GM19238 (cell line): ENCODE data around the gene RAB14.

ENCODE experiments used
- DNase-seq: peaks from one replicate; pipeline ENCODE4 v3.0.0; 2011; ENCODE audit warnings: low spot score; ENCODE audit not compliant: insufficient read length

The RAB14 gene

DNA sequence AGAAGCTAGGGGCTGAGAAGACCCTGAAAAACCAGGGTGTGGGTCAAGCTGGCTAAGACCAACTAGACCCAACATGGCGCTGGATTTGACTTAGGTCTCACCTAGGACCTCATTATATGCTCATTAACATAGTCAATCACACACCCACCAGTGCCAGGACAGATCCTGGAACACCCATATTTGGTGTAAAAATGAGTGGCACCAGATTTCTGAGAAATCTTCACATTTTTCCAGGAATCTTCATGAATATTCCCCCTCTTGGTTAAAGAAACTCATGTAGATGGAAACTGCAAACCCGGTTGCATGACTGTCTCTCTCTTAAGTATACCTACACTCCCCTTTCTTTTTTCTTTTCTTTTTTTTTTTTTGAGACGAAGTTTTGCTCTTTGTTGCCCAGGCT lies 17.9 kb upstream of the RAB14 start:
- no peak for DNase-seq

DNA sequence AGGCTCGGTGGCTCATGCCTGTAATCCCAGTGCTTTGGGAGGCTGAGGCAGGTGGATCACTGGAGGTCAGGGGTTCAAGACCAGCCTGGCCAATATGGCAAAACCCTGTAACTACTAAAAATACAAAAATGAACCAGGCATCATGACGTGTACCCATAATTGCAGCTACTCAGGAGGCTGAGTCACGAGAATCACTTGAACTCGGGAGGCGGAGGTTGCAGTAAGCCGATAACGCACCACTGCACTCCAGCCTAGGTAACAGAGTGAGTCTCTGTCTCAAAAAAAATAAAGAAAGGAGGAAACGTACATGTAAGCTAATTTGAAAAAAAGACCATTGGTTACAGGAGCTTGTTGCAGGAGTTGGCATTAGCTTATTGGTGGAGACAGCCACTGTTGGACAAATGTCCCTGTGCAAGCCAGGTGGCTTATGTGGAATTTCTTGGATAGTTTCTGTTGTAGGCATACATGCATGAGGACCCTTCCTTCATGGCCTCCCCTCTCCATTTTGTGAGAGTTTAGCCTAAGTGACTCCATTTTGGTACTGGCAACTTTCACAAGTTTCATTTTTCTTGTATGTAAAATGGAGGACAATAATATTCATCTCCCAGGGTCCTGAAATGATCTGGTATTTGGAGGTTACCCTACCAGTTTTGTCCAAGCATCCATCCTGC lies 16.8 kb upstream of the RAB14 start:
- no peak for DNase-seq

DNA sequence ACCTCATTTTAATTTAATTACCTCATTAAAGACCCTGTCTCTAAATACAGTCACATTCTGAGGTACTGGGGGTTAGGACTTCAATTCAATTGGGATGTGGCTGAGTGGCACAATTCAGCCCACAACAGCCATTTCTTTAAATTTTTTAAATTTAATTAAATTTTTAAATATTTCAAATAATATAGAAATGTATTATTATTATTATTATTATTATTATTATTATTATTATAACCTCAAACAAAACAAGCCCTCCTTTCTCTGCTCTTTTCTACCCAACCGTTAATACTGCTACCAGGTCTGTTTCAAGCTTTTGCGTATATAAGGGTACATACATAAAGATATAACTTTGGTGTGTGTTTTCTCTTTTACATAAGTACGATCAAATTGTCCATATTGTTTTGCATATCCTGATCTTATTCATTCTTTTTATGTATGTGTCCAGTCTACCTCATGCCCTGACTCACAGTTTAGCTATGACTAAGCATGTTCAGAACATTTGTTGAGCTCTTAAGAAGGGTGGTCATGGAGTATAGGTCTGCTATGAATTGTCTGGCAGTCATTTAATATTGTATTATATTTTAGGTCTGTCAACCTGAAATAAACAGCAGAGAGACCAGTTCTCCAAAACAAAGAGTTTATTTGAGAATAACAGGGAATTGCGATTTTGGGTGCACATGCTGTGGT lies 16.1 kb upstream of the RAB14 start:
- DNase-seq = no peak

DNA sequence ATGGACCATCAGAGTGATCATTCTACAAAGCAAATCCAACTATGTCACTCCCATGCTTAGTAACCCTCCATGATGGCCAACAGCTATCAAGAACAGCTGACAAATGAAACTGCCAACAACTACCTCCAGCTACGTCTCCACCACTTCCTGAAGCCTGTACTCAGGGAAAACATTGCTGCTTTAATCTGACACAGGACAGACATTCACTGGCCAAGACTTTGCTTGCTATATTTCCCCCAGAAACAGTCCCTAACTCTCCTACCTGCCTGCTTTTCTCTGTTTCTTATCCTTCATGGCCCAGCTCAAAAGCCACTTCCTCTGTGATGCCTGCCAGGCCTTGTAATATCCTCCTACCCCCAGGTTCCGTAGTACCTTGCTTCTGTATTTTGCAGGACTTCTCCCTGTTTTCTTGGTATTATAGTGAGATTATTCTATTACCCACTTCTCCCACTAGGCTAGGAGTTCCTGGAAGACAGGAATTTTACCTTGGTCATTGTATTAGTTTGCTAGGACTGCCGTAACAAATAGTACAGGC lies 14.7 kb upstream of the RAB14 start:
- no peak for DNase-seq

DNA sequence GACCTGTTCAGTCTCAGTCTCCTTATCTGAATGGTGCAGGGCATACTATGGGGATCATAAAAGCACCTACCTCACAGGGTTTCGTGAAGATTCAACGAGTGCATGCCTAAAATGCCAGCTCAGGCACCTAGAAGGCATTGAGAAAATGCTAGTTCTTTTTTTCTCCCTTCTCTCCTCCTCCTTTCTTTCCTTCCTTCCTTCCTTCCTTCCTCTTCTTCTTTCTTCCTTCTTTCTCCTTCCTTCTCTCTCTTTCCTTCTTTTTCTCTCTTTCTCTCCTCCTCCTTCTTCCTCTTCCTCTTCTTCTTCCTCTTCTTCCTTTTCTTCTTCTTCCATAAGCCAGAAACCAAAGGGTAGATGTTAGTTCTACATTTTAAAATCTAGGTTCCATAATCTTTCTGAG lies 12.3 kb upstream of the RAB14 start:
- DNase-seq = no peak

DNA sequence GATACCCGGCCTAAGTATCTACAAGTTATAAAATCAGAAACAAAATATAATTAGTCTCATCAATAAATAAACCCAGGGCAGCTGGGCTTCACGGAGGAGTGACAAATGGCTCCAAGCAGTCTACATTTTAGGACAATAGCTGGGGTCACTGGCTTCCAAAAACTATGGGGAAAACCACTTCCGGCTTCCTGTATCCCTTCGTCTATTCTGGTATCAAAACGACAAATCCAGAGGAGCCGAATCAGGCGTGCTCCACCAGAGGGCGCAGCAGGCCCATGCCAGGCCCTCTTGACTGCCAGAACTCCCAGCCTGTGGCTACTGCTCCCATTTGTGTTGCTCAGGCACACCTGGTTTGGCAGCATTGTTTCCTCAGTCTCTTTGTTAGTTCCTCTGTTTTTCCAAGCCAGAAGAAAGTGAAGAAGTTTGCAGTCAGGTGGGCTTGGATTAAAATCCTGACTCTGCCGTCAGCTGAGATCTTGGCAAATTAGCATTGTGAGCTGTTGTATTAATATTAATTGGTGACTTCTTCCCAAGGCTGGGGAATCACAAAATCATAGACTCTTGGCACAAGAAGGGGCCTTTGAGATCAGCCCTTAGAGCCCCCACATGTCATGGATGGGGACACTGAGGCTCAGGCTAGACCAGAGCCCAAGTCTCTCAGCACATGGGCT lies 11.6 kb upstream of the RAB14 start:
- DNase-seq = peak; percentile 47

DNA sequence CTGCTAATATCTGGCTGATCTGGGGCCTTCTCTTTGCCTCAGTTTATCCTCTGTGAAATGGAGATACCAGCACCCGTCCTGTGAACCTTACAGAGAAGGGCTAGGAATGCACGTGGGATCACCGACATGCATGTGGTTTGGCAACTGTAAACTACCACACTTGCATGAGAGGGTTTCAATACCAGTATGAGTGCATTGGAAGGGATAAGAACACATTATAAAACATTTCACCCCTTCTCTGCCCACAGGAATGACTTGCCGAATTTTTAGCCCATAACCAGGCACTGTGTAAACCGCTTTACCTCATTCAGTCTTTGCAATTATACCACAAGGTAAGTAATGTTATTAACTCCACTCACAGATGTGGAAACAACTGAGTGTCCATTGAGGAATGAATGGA lies 8.9 kb upstream of the RAB14 start:
- no peak for DNase-seq

DNA sequence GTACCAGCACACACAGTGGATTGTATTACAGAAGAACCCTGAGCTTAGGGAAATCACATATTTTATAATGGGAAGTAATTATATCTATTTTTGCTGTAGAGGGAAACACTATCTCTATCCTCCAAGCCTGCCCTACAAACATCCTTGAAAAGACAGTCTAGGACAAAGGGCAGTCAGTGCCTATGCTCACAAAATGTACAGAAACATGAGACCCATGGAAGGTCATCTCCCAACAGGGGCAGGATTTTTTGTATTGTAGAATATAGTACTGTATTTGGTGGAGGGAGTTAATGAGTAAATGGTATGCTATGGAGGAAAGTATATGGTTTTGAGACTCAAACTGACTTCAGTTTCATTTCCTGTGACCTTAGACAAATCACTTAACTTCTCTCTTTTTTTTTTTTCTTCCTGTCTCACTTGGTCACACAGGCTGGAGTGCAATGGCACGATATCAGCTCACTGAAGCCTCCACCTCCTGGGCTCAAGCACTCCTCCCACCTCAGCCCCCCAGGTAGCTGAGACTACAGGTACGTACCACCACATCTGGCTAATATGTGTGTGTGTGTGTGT lies 5.8 kb upstream of the RAB14 start:
- DNase-seq = no peak

DNA sequence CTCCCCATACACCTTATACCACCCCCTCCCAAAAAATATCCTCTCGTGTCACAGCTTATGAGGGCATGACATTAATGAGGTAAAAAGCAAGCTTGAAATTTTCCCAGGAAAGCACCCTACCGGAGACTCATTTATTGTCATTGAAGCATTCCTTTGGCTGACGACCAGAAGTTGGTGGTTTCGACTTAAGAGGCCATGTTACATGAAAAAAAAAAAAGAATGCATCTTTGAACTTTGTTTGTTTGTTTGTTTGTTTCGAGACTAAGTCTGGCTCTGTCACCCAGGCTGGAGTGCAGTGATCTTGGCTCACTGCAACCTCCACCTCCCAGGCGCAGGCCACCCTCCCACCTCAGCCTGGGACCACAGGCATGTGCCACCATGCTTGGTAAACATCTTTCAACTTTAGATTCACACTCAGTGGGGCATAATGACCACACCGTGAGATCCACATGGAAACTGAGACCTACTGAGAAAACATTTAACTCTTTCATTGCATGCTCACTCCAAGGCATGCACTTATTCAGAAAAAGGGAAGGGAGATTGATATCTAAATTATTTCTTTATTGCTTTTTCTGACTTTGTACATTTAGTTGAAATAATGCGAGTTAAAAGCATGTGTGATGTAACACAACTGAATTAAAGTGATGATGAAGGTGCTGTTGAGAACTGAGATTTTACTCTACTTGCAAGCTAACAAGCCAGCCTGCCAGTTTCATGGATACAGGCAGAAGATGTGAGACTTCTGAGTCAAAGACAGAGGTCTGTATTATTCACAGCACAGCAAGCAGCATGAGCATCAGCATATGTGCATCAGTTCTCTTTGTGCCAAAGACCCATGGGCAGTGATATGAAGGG lies 5.1 kb upstream of the RAB14 start:
- no peak for DNase-seq

DNA sequence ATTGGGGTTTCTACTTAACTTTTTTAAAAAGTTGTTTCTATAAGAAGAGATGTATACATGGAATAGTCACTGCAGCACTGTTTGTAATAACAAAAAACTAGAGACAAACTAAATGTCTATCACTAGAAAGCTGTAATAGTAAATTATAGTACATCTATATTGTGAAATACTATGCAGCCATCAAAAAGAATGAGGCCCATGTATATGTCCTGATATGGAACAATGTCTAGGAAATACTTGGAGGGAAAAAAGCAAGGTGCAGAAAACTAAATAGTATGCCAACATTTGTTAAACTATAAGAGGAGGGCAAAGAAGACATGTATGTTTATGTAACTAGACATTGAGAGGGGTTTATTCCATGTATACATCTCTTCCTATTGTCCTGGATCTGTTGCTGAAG lies 2.9 kb upstream of the RAB14 start:
- DNase-seq = no peak

DNA sequence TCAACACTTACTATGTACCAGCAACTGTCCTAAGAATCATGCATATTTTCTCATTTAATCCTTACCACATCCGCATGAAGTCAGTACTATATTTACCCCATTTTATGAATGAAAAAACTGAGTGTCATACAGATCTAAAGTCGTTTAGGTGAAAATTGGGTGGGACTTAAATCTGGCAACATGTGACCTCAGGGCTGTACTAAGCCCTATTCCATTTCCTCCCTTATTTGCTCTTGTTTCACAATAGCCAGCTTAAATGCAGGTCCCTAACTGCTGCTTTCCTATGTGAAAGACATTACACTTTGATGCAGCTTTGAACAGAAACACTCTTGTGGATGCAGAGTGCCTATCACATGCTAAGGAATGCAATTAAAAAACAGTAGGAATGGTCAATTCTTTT lies 2.5 kb upstream of the RAB14 start:
- DNase-seq = no peak

DNA sequence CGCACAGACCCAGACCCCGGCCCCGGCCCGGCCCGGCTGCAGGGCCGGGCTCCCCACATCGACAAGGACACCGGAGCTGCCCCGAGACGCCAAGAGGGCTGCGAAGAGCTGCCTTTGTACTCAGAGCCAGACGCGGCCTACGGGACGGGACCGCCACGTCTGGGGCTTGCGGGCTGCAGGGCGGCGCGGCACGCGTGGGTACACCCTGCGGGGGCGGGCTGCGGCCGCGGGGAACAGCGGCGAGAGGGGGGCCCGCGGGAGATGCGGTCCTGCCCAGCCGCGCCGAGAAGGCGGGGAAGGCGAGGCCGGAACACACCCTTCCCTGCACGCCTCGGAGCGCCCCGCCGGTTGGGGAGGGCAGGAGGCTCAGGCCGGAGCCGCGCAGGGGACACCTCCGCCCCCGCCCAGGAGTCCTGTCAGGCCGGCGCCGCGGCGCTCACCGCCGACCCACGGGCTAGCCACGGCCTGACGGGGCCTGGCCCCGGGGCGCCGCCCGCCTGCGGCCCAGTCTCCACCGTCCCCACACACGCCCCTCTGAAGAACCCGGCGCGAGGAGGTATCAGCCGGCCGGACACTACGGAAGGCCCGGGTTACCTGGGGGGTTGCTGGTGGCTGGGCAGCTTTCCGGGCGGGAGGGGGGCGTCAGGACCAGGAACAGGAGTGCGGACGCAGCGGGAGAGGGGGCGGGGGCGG lies 478 bp downstream of the RAB14 start:
- peak; percentile 16 for DNase-seq

DNA sequence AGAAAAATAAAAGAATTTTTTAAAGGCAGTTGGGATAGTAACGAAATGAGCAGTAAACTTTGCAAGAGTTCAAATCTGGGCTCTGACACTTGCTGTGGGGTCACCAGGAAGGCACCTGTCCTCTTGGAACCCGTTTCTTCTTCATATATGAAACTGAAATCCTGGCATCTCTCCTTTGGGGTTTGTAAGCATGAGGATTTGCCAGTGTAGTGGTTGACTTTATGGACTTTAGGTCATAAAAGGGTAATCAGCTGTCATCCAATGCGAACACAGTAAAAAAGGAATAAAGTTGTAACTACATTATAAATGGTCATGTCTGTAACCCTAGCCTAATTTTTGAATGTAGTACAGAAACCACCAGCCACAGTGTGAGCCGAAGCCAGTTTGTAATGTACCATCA lies 1.3 kb downstream of the RAB14 start:
- no peak for DNase-seq

DNA sequence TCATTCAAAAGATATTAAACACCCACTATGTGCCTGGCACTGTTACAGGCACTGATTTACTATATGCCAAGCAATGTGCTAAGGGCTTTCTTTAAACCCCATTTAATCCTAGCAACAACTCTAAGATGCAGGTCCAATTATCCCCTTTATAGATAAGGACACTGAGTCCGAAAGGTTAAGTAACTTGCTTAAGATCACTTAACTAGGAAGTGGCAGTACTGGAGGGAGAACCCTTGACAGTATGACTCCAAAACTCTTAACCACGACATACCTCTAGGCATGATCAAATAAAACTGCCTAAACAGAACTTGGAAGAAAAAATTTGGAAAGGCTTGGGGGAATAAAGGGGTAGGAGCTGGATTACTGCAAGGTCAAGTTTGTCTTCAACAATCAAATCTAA lies 1.7 kb downstream of the RAB14 start:
- no peak for DNase-seq

DNA sequence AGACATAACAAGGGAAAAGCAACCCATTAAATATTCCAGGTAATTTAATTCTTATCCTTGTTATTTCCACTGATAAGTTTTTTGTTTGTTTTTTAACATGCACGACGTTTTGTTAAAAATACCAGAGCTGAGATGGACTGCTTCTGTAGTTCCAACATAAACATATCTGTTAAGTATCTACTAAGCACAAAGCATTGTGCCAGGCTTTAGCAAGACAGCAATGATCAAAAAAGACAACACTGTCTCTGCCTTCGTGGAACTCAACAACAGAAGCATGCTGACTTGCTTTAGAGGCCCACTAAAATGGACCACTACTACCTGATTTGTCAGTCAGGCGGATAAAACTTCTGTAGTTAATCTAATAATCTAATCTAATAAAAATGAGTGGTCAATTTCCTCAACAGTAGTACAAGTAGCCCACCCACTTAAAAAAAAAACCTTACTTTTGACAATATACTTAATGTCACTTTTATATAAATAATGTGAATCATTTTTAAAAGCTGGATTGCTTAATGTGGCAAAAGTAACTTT lies 3.1 kb downstream of the RAB14 start:
- DNase-seq = no peak

DNA sequence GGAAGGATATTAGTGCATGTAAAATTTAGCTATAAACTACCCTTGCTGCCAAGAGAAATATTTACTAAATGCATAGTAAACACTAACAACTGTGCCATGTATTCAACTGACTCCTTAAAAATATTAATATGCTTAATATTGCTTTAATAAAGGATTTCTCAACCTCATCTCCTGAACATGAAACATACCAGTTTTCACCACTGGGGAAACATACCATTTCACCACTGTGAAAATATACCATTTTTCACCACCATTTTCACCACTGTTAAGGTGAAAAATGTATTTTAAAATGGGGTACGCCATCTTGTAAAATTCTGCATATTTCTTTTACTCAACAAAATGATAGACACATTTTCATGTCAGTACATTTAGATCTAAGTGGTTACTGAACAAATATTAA lies 4.5 kb downstream of the RAB14 start:
- DNase-seq = no peak

DNA sequence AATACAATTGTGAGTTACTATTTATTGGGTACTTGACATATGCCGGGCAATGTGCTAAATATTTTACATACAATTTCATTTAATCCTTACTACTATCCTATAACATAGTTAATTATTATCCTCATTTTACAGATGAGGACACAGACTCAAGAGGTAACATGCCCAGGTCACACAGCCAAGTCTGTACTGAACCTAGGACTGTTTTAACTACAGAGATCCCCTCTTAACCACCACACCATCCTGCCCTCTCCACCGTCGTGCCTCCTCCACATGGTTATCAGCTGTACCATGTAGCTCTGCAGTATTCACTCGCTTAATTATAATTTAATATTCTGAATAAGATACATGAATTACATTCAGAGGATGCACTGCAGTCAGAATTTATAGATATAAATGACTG lies 5.3 kb downstream of the RAB14 start:
- DNase-seq = no peak

DNA sequence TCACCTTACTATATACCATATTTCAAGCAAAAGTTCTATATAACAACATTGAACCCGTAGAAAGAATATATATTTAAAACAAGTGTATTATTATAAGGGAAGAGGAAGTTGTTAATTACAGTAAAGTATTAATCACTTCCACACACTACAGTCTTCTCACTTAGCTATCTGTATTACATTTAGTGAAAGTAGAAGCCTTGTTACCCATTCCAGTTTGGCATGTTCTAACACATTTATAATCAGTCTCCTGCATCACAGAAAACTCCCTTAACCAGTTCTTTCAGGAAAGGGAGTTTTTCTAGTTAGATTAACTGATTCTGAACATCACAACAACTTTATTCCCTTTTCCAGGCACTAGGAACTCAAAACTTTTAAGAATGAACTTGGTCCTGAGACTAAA lies 6.9 kb downstream of the RAB14 start:
- no peak for DNase-seq

DNA sequence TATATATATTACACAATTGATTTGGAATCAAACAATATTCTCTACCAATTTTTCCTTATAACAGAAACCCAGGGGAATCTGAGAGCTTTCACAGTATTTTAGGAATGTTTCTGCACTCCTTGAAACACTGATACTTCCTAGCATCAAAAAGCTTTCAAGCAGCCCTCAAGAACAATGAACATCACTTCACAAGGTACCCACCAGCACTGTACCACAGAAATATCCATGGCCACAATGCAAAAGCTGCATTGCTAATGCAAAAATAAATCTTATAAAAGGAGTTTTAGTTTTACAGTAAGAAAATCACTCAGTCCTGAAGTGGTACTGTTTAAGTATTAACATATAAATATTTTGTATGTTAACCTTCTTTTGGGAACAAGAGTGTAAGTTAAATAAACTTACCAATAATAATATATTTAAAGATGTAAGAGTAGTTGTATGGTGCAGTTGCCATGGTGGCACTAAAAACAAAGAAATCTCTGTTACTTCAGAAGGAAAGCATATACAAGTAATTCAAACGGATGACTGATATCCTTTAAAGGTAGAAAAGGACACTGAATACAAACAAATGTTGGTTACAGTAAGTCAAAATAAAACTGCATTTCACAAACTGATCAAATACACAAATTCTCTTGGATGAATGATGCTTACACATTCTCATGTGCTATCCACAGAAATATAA lies 8.6 kb downstream of the RAB14 start:
- no peak for DNase-seq

DNA sequence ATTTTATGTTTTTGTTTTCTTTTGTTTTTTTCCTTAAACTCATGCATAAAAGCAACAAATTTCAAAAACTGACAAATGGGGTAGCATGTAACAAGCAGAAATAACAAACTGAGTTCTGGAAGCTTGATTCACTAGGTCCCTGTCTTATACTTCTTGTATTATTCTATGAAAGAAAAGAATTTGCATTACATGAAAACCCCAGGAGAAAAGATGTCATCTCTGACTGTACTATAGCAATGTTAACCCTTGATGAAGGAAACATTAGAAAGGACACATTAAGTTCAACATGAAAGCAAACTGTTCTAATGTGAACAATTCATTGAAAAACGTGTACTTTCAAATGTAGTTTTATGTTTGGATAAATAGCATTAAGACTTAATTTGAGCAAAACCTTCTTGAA lies 9.2 kb downstream of the RAB14 start:
- no peak for DNase-seq
